Epithelial cell of proximal tubule (primary cell): Measurements from ENCODE around the gene NAT9. TPM values are rescaled to one million over a fixed set of nuclear protein-coding genes. Genes with fewer than 3 reads are reported as not detected.

Experiments used
- DNase-seq: peaks from one replicate; pipeline ENCODE4 v3.0.0-alpha.2; 2011; ENCODE audit warnings: low read depth
- H3K4me3 ChIP-seq: 2 replicates; pipeline ENCODE4 v1.5.1; 2011; ENCODE audit warnings: low read depth, mild to moderate bottlenecking, low read length
- total RNA-seq: library from RNA; depleted of rRNA; stranded (reverse); fragments of >200 nt; gene quantifications from 2 replicates; pipeline ENCODE4 v1.2.3, GENCODE V29; 2015
- TF ChIP-seq, protein P1 (sequence below): conservative IDR thresholded peaks from 2 replicates; pipeline ENCODE4 v1.5.1; 2012; ENCODE audit warnings: low read depth, mild to moderate bottlenecking, low read length

The NAT9 gene
- total RNA-seq, 1 donor from 2014 or later = 24.5 TPM

DNA sequence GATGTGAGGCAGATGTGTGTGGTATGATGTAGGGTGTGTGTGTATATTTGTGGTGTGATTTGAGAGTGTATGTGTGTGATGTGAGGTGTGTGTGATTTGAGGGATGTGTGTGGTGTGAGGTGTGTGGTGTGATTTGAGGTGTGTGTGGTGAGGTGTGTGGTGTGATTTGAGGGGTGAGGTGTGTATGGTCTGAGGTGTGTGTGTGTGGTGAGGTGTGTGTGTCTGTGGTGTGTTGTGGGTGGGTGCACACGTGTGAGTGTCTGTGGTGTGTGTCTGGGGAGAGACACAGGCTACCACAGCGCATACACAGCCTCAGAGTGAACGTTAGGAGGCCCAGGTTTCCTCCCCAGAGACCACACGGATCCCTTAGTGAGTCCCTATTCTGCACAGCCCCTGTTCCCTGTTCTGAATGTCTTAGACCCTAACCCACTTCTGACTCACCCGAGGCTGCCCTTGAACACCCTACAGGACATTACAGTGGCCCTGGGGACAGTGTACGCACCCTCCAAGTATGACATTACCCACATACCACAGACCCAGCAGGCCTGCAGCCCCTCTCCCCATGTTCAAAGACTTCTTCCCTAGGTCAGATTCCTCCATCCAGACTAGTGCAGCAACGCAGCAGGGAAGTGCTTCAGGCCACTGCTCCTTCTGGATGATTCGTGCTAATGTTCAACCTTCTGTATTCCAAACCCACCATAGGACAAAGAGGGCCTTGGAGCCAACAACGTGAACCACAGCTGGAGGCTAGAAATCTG is 42.6 kb downstream of the NAT9 start:
- H3K4me3 ChIP-seq = no peak overlapping the region
- no peak for DNase-seq
- TF ChIP-seq, protein P1, sequence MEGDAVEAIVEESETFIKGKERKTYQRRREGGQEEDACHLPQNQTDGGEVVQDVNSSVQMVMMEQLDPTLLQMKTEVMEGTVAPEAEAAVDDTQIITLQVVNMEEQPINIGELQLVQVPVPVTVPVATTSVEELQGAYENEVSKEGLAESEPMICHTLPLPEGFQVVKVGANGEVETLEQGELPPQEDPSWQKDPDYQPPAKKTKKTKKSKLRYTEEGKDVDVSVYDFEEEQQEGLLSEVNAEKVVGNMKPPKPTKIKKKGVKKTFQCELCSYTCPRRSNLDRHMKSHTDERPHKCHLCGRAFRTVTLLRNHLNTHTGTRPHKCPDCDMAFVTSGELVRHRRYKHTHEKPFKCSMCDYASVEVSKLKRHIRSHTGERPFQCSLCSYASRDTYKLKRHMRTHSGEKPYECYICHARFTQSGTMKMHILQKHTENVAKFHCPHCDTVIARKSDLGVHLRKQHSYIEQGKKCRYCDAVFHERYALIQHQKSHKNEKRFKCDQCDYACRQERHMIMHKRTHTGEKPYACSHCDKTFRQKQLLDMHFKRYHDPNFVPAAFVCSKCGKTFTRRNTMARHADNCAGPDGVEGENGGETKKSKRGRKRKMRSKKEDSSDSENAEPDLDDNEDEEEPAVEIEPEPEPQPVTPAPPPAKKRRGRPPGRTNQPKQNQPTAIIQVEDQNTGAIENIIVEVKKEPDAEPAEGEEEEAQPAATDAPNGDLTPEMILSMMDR = no peak

DNA sequence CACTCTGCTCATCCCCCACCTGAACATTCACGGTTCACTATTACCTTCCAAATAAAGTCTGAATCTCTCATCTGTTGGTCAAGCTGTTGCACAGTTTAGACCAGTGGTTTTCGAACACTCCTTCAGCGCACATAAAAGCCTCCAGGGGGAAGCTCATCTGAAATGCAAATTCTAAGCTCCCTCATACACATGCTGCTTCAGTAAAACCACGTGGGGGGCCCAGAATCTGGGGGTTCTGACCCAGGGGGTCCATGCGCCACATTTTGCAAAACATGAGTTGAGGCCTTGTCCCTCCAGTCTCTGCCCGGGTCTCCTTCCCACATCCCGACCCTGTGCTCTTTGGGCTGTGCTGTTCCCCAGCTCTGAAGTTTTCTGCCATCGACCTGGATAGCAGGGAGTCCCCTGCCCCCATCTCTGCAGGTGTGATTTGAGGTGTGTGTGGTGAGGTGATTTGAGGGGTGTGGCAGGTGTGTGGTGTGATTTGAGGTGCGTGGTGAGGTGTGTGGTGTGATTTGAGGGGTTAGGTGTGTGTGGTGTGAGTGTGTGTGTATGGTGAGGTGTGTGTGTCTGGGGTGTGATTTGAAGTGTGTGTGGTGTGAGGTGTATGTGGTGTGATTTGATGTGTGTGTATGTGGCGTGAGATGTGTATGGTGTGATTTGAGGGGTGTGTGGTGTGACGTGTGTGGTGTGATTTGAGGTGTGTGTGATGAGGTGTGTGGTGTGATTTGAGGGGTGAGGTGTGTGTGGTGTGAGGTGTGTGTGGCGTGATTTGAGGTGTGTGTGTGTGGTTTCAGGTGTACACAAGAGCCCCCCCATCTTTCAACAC is 43.9 kb downstream of the NAT9 start:
- H3K4me3 ChIP-seq = no peak overlapping the region
- TF ChIP-seq, protein P1 = no peak
- no peak for DNase-seq

DNA sequence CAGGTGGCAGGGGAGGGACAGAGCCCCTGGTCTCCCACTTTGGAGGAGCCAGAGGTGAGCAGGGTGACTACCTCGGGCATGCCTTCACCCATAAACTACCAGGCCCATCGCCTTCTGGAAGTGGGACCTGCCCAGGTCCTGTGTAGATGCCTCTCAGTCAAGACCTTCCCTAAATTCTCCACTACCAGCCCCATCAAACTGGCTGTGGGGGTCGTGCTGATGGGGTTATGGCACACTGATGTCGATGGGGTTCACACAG is 44.9 kb downstream of the NAT9 start:
- TF ChIP-seq, protein P1 = no peak
- no peak for DNase-seq
- no peak overlapping the region for H3K4me3 ChIP-seq

DNA sequence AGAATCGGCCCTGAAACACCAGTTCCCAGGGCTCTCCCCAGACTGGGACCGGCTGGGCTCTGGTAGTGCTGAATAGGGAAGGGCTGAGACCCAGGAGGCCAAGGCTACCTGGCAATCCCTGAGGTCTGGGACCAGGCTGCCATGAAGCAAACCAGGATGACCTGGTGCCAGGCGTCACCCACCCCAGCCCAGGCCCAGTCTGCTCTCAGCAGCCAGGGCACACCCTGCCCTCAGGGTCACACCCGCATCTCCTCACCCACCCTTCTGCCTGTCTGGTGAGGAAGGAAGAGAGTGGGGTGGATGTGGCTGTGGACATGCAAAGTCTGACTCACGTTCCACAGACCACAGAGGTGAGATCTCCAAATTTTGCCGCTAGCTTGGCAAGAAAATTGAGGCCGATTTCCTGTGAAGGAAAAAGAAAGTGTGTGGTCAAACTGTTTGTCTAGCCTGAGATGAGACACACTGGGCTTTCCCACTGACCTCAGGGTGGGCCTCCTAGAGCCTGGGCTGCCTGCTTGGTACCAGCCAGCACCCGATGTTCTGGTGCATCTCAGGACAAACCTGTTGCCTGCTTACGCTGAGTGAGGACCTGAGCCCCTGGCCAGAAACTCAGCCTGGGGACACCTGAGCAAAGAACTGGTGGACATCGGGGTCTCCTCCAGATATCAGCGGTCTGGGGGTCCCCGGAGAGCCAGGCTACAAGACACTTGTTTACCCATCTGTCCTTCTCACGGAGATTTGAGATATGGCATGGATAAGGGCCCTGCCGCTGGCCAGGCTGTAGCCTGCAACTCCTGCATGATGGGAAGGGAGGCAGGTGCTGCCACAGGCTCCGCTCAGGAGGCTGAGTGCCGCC is 45.4 kb downstream of the NAT9 start:
- TF ChIP-seq, protein P1 = no peak
- no peak for DNase-seq
- no peak overlapping the region for H3K4me3 ChIP-seq

DNA sequence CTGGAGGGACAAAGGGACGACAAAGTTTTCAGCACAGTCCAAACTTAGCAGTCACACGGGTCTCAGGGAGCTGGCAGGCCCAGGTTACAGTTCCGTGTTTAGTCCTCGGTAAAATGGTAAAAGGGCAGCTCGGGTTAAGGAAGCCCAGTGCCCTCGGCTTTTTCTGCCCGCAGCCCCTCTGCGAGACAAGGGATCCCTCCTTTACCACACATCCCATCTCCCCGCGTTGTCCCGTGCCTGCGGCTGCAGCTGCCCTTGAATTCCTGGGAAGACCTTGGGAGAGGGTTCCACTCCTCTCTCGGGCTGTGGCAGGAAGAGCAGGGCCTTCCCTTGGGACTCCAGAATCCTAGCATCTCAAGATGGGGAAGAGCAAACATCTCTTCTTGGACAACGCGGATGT is 46.3 kb downstream of the NAT9 start:
- TF ChIP-seq, protein P1 = no peak

DNA sequence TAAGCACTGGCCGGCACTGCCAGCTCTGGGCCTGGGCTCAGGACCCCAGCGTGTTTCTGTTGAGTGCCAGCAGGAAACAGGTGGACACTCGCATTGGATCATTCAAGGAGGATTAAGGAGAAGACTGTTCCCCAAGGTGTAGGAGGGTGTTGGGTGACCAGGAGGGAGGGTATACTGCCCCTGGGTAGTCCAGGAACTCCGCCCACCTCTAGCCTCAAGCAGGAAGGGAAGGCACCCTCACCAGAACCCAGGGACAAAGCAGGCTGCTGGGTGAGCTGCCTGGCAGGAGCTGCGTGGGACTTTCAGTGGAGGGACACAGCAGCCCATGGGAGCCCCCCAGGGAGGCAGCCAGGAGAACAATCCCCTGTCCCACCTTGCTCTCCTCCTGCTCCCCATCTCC is 46.8 kb downstream of the NAT9 start:
- no peak for DNase-seq
- no peak overlapping the region for H3K4me3 ChIP-seq
- TF ChIP-seq, protein P1 = no peak

More for the DNA sequence above, 46.3 kb downstream of the NAT9 start:
- no peak for DNase-seq
- no peak overlapping the region for H3K4me3 ChIP-seq
